AML-193 (cell line): ENCODE data around the gene CHD1.
"Not testable (repeated sequence)": the region's sequence is repeated elsewhere in the genome, so short reads cannot be mapped to it uniquely, and the experiment has no call there.

ENCODE experiments used
- DNase-seq, 2 experiments: peaks; one replicate each; lab custom pipeline; 2025; lab: John Stamatoyannopoulos, UW

CHD1 gene

GRCh38 chr5:98928873-98929709 is at the start of gene CHD1:
CHD1 (minus strand) TSS chr5:98929007; CDS start chr5:98926386, 2,621 bp downstream.
- peak; percentile 92 to 93 for DNase-seq

DNA sequence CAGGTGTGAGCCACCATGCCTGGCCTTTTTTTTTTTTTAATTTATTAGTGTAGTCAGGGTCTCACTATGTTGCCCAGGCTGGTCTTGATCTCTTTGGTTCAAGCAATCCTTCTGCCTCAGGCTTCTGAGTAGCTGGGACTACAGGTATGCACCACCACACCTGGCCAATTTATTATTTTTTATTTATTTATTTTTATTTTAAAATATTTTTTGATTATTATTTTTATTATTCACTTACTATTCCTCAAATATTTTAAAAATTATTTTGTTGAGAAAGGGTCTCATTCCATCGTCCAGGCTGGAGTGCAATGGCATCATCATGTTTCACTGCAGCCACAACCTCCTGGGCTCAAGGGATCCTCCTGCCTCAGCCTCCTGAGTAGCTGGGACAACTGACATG is 49.7 kb upstream of the CHD1 start:
- no peak for DNase-seq

DNA sequence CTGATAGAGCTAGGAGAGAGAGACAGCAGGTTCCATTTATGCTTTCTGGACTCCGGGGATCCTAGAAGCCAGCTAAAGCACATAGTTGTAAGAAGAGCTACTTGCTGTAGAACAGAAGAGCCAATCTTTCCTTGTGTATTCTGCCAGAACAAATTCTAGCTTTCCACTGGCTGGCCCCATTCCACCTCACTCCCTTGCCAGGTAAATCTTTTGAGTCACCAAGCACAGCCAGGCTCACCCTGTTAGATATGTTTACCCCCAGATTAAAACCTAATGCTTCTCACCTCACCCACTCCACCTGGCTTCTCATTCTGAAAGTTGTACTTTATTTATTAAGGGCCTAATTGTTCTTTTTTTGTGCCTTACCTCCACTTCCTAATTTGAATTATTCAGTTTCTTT is 48.9 kb upstream of the CHD1 start:
- DNase-seq = no peak

GRCh38 chr5:98975682-98976407 is 47.0 kb upstream of the CHD1 start:
- DNase-seq = no peak

GRCh38 chr5:98975223-98975622 is 46.4 kb upstream of the CHD1 start:
- DNase-seq = no peak

DNA sequence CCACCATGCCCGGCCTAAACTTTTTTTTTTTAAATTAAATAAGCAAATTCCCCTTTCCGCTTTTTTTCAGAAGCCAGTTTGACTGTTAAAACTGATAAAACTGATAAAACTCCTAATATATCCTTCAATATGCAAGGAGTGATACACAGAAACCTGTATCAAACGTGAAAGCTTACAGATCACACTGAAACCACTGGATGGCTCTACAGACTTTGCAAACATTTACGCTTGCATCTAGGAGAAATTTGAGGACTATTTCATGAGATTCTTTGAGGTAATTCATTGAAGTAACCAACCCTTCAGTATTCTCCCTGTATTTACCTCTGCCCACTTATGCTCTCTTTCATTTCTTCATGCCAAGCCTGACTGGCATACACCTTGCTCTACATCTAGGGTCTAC is 40.6 kb upstream of the CHD1 start:
- no peak for DNase-seq

GRCh38 chr5:98968056-98968564 is 39.3 kb upstream of the CHD1 start:
- DNase-seq = no peak

GRCh38 chr5:98965226-98965625 is 36.4 kb upstream of the CHD1 start:
- no peak for DNase-seq

DNA sequence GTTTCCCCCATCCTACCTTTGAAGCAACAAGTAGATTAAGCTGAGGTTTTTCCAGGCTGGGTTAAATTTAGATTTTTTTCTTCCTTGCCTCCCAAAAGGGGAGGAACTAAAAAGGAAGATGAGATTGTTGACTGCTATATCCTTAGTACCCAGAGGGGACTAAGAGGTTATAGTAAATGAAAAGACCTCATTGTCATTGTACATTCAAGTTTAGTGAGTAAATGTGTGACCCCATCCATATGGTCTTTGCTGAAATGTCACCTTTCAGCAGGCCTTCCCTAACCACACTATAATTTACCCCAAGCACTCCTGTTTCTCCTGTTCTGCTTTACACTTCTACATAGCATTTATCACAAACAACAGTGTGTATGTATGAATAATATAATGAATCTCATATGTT is 35.8 kb upstream of the CHD1 start:
- no peak for DNase-seq

- no peak for DNase-seq
Observed at GRCh38 chr5:98963019-98963418, 34.2 kb upstream of the CHD1 start.

DNA sequence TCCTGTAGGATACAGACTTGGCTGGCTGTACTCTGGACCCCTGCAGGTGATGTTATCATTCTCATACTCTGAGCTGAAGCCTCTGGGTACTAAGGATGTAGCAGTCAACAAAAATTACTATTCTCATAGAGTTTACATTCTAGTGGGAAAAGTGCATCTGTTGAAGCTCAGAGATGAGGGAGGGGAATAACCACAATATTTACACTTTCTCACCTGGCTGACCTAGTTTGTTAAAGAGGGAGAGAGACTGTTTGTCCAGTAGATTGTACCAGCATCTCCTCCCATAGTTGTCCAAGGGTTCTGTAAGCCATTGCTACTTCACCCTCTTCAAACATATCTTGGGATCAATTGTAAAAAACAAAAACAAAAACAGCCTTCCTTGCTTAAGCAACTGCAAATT is 33.8 kb upstream of the CHD1 start:
- no peak for DNase-seq

GRCh38 chr5:98961665-98962344 is 33.0 kb upstream of the CHD1 start:
- DNase-seq = peak in 1 of 2 experiments; percentile 10

- no peak for DNase-seq
Observed at GRCh38 chr5:98957307-98957706, 28.5 kb upstream of the CHD1 start.

GRCh38 chr5:98955888-98956287 is 27.1 kb upstream of the CHD1 start:
- not testable (repeated sequence) for DNase-seq

DNA sequence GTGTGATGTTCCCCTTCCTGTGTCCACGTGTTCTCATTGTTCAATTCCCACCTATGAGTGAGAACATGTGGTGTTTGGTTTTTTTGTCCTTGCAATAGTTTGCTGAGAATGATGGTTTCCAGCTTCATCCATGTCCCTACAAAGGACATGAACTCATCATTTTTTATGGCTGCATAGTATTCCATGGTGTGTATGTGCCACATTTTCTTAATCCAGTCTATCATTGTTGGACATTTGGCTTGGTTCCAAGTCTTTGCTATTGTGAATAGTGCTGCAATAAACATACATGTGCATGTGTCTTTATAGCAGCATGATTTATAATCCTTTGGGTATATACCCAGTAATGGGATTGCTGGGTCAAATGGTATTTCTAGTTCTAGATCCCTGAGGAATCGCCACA is 26.7 kb upstream of the CHD1 start:
- DNase-seq = not testable (repeated sequence)

DNA sequence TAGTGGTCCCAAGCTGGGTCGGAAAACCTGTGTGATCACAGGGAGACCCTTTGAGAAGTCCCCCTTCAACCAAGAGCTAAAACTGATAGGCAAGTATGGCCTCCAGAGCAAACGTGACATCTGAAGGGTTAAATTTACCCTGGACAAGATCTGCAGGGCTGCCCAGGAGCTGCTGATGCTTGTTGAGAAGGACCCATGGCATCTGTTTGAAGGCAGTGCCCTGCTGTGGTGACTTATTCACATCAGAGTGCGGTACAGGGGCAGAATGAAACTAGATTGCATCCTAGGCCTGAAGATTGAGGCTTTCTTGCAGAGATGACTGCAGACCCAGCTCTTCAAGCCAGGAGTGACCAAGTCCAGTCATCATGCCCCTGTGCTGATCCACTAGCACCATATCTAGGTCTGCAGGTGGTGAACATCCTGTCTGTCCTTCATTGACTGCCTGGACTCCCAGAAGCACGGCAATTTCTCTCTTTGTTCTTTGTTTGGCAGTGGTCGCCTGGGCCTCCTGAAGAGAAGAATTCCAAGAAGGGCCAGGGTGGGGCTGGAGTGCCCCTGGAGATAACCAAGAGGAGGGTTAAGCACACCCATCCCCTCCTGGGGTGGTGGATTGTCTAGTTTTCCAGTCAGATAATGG is 25.7 kb upstream of the CHD1 start:
- DNase-seq = no peak

- peak; percentile 35 to 46 for DNase-seq
Observed at GRCh38 chr5:98942847-98943246, 14.0 kb upstream of the CHD1 start.

GRCh38 chr5:98941131-98941883 is 12.5 kb upstream of the CHD1 start:
- DNase-seq = peak; percentile 87 to 88

DNA sequence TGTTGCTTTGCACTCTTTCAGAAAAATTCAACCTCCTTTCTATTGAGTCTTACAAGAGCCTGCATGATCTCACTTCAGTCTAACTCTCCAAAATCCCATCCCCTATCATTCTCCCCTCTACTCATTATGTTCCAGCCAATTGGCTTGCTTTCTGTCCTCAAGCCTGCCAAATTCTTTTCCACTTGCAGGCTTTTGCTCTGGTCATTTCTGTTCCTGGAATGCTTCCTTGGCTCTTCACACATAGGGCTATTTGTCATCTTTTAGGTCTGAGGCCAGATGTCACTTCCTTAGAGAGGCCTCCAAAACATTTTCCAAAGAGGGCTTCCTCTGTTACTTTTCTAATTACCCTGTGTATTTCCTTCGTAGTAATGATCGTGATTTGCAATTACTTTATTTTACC is 11.8 kb upstream of the CHD1 start:
- DNase-seq = no peak

- no peak for DNase-seq
Observed at GRCh38 chr5:98938464-98938863, 9.7 kb upstream of the CHD1 start.
